HG03045 (cell line): ENCODE results near the gene GPR155.
"Not testable (repeated sequence)": the region's sequence is repeated elsewhere in the genome, so short reads cannot be mapped to it uniquely, and the experiment has no call there.

Source experiments
- ATAC-seq: cut with Tn5 transposase; IDR thresholded peaks from one replicate; pipeline ENCODE4 v1.9.1; 2021; ENCODE audit warnings: mild to moderate bottlenecking, moderate library complexity; ENCODE audit not compliant: unreplicated experiment

GPR155 gene

GRCh38 chr2:174442546-174443510 lies 44.0 kb downstream of the GPR155 start:
- no peak for ATAC-seq

- no peak for ATAC-seq
Measured at GRCh38 chr2:174439950-174440349, 46.9 kb downstream of the GPR155 start.

DNA sequence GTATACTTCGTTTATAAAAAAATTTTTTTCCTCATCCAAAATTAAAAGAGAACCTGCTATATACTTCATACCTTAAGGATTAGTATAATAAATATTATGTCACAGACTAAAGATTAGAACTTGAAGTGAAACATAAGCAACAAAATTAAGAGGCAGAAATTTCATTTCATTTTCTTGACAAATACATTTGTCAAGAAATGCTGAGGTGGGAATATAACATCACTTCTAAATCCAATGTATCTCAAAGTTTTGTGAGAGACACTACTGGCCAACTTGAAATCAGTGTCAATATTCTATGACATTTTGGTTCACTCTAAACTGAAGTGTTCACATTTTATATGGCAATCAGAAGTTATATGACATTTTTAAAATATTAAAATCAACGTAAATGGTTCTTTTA lies 47.5 kb downstream of the GPR155 start:
- ATAC-seq = no peak

DNA sequence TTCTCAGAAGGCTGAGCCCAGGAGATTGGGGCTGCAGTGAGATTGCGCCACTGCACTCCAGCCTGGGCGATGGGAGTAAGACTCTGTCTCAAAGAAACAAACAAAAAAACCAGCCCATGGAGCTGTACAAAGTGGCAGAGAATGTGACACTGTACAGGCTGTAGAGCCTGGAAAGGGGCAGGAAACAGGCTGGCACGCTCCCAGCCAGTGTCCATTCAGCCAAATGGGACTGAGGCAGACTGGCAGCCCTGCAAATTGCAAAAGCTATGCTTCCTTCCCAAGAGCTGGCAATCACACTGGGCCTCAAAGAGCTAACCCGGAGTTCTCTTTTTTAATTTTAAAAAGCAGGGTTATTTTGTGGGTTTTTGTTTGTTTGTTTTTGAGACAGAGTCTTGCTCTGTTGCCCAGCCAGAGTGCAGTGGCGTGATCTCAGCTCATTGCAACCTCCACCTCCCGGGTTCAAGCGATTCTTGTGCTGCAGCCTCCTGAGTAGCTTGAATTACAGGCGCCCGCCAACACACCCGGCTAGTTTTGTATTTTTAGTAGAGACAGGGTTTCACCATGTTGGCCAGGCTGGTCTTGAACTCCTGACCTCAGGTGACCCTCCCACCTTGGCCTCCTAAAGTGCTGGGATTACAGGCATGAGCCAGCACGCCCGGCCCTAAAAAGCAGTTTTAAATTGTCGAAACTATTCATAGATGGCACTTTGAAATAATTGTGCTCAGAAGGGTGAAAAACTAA lies 48.5 kb downstream of the GPR155 start:
- no peak for ATAC-seq

DNA sequence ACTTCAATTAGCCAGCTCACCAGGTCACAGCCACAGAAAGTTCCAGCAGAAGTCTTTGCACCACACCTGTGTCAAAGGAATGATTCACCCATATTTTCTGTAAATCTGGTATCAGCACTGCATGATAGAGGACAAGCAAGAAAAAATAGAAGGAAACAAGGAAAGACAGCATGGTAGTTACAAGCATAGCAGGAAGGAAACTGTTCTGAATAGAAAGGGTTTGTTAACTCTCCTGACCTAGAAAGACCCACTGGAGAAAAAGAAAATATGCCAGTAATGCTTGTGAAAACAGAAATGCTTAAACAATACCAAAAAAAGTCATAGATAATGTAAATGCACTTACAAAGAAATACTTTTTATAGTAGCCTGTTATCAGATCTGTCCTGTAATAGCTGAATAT lies 50.5 kb downstream of the GPR155 start:
- ATAC-seq = no peak

DNA sequence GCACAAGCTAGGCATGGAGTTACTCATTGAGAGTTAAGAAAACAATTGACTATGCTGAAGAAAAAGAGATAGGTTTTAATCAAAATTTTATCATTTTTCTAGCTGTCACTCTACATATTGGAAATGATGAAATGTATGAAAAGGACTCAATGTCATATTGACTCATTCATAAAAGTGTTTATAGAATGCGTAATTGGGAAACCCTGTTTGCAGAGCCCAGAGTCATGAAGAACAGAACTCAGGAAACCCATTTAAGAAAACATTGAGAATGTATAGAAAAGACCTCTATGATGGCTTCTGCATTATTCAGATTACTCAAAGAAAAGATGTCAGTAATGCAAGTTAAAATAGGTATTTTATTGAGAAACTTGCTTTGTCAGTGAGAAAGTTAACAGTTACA lies 54.9 kb downstream of the GPR155 start:
- no peak for ATAC-seq

DNA sequence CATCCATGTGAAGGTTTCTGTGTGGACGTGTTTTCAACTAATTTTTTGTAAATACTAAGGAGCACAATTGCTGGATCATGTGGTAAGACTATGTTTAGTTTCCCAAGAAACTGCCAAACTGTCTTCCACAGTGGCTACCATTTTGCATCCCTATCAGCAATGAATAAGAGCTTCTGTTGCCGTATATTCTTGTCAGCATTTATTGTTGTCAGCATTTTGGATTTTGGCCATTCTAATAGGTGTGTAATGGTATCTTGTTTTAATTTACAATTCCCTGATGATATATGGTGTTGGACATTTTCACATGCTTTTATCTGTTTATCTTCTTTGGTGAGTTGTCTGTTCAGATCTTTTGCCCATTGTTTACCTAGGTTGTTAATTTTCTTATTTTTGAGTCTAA lies 56.8 kb downstream of the GPR155 start:
- no peak for ATAC-seq

- ATAC-seq = no peak
Measured at GRCh38 chr2:174428214-174428613, 58.6 kb downstream of the GPR155 start.

GRCh38 chr2:174412256-174412655 lies 74.6 kb downstream of the GPR155 start:
- ATAC-seq = no peak

- not testable (repeated sequence) for ATAC-seq
Measured at GRCh38 chr2:174410039-174410438, 76.8 kb downstream of the GPR155 start.

DNA sequence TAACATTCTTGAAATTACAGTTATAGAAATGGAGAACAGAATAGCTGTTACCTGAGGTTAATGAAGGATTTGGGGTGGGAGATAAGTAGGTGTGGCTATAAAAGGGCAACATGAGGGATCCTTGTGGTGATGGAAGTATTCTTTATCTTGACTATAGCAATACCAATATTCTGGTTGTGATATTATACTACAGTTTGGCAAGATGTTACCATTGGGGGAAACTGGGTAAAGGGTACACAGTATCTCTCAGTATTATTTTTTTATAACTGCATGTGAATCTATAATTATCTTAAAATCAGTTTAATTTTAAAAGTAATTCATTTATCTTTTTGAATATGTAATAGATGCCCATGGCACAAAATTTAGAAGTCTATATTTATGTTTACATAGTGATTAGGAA lies 83.2 kb downstream of the GPR155 start:
- no peak for ATAC-seq

DNA sequence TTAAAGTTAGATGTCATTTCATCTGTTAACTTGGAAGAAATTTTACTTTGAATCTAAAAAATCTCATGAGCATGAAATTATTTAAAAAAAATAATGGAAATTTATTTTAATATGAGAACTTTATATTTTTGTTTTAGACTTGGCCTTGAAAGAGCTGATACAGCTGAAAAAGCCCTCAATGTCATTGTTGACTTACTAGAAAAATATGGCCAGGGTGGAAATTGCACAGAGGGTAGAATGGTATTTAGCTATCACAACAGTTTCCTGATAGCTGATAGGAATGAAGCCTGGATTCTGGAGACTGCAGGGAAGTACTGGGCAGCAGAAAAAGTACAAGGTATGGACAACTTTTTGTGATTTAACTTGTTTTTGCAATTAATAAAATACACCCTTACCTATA lies 86.0 kb downstream of the GPR155 start:
- no peak for ATAC-seq

DNA sequence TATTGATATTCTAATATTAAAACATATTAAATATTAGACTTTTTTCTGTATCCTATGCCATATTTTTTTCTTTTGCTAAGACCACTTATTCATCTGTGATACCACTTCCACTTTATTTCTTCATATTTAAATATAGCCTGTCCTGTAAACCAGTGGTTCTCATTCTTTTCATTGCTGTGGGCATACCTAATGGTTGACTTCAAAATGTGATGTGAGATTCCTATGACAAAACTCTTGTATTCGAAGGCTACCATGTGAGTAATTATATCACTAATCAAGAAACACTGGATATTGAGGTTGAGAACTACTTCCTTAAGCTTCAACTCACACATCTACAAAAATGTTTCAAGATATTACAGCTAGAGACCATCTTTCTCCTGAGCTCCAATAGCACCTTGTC lies 87.7 kb downstream of the GPR155 start:
- no peak for ATAC-seq

DNA sequence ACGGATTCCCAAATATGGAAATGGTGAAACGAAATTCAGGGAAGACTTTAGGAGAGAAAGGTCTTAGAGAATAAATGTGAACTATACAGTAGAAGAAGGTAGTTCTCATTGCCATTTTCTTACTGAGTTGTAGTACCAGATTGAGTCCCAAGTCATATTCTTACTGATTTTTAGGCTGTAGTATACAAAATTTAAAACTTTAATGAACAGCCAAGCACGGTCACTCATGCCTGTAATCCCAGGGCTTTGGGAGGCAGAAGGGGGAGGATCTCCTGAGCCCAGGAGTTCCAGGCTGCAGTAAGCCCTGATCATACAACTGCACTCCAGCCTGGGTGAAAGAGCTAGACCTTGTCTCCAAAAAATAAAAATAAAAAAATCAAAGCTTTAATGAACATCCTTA lies 89.1 kb downstream of the GPR155 start:
- no peak for ATAC-seq

DNA sequence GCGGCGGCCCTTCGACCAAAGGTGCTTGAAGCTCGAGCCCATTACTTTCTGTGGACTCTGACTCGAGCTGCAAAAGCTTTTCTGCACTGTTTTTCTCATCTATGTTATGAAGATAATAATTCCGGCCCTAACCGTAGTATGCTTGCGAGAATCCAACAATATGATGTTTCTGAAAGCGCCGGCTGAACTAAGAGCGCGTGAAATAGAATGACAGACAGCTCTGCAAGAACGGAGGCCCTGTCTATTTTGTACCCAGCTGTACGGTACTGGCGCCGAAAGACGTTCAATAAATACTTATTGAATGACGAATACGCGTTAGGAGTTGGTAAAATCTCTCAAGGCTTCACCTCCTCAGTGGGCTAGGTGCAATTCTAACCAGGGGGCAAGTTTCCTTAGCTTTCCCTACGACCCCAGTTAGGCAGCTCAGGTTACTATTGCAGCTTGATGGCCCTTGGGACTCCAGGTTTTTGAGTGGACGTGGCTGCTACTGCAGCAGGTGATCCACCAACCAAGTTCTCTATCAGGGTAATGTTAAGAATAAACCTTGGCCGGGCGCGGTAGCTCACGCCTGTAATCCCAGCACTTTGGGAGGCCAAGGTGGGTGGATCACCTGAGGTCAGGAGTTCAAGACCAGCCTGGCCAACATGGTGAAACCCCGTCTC lies 90.7 kb downstream of the GPR155 start:
- peak; percentile 34 for ATAC-seq

GRCh38 chr2:174395284-174395968 lies 91.4 kb downstream of the GPR155 start, which contains the start of gene SCRN3:
SCRN3 (plus strand) TSS chr2:174395730; CDS start chr2:174398284, 2,554 bp downstream.
- peak; percentile 96 for ATAC-seq

- ATAC-seq = no peak
Measured at GRCh38 chr2:174392706-174393105, 94.1 kb downstream of the GPR155 start.

GRCh38 chr2:174390303-174390702 lies 96.5 kb downstream of the GPR155 start:
- not testable (repeated sequence) for ATAC-seq

DNA sequence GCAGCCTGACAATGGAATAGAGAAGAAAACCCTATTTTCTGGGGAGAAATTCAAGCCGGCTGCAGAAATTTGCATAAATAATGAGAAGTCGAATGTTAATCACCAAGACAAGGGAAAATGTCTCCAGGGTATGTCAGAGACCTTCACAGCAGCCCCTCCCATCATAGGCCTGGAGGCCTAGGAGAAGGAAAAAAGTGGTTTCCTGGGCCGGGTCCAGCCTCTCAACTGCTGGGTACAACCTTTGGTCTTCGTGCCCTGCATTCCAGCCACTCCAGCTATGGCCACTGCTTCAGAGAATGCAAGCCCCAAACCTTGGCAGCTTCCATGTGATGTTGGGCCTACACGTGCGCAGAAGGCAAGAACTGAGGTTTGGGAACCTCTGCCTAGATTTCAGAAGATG lies 97.3 kb downstream of the GPR155 start:
- ATAC-seq = no peak

- not testable (repeated sequence) for ATAC-seq
Measured at GRCh38 chr2:174388706-174389105, 98.1 kb downstream of the GPR155 start.

GRCh38 chr2:174385201-174385600 lies 101.6 kb downstream of the GPR155 start:
- ATAC-seq = no peak
